H9 (cell line): Measurements from ENCODE around the gene SMO. TPM values are rescaled to one million over a fixed set of nuclear protein-coding genes. Genes with fewer than 3 reads are reported as not detected.
"Not testable (repeated sequence)": the region's sequence is repeated elsewhere in the genome, so short reads cannot be mapped to it uniquely, and the experiment has no call there.

Source experiments
- DNase-seq: peaks from one replicate; pipeline ENCODE4 v3.0.0-alpha.2; 2017
- H2AFZ ChIP-seq: one replicate; pipeline ENCODE4 v1.6.1; 2013; ENCODE audit warnings: mild to moderate bottlenecking, low read length, control low read depth, moderate library complexity
- H2AK5ac ChIP-seq: 2 replicates; pipeline ENCODE4 v1.6.1; 2013; ENCODE audit warnings: low read length, control low read depth, mixed read lengths; ENCODE audit not compliant: insufficient read length
- H2BK120ac ChIP-seq: one replicate; pipeline ENCODE4 v1.6.1; 2013; ENCODE audit warnings: low read depth, mild to moderate bottlenecking, low read length, control low read depth, inconsistent platforms; ENCODE audit not compliant: poor library complexity, severe bottlenecking
- H2BK12ac ChIP-seq: 2 replicates; pipeline ENCODE4 v1.6.1; 2013; ENCODE audit warnings: low read length, control low read depth, mixed read lengths, low read depth; ENCODE audit not compliant: insufficient read length
- H2BK15ac ChIP-seq: 2 replicates; pipeline ENCODE4 v1.6.1; 2013; ENCODE audit warnings: low read depth, low read length, control low read depth
- H2BK20ac ChIP-seq: one replicate; pipeline ENCODE4 v1.6.1; 2013; ENCODE audit warnings: low read depth, mild to moderate bottlenecking, low read length, control low read depth, inconsistent platforms; ENCODE audit not compliant: poor library complexity, severe bottlenecking
- H2BK5ac ChIP-seq: 2 replicates; pipeline ENCODE4 v1.6.1; 2013; ENCODE audit warnings: low read length, control low read depth, mixed read lengths; ENCODE audit not compliant: insufficient read length
- H3K14ac ChIP-seq: 2 replicates; pipeline ENCODE4 v1.6.1; 2013; ENCODE audit warnings: low read length, control low read depth; ENCODE audit not compliant: insufficient read depth
- H3K18ac ChIP-seq: 2 replicates; pipeline ENCODE4 v1.6.1; 2013; ENCODE audit warnings: low read depth, mild to moderate bottlenecking, mixed read lengths, low read length, control low read depth; ENCODE audit not compliant: insufficient read length
- H3K23ac ChIP-seq: 2 replicates; pipeline ENCODE4 v1.6.1; 2013; ENCODE audit warnings: low read length, control low read depth, mixed read lengths, low read depth; ENCODE audit not compliant: insufficient read length
- H3K23me2 ChIP-seq: 2 replicates; pipeline ENCODE4 v1.6.1; 2013; ENCODE audit warnings: low read depth, mild to moderate bottlenecking, mixed read lengths, low read length, control low read depth; ENCODE audit not compliant: insufficient read length, poor library complexity, severe bottlenecking
- H3K27ac ChIP-seq: 2 replicates; pipeline ENCODE4 v1.5.1; 2013; ENCODE audit warnings: low read length, control low read depth, mixed read lengths, low read depth; ENCODE audit not compliant: insufficient read length
- H3K27me3 ChIP-seq: 2 replicates; pipeline ENCODE4 v1.6.1; 2013; ENCODE audit warnings: low read length, control low read depth, inconsistent platforms; ENCODE audit not compliant: insufficient read depth
- H3K4ac ChIP-seq: 2 replicates; pipeline ENCODE4 v1.6.1; 2013; ENCODE audit warnings: low read depth, mild to moderate bottlenecking, control low read depth, inconsistent platforms, low read length, moderate library complexity
- H3K4me1 ChIP-seq: 2 replicates; pipeline ENCODE4 v1.6.1; 2013; ENCODE audit warnings: low read length, control low read depth, inconsistent platforms; ENCODE audit not compliant: insufficient read depth
- H3K4me2 ChIP-seq: 2 replicates; pipeline ENCODE4 v1.6.1; 2013; ENCODE audit warnings: low read length, control low read depth, mixed read lengths; ENCODE audit not compliant: insufficient read length, insufficient read depth
- H3K56ac ChIP-seq: 2 replicates; pipeline ENCODE4 v1.6.1; 2013; ENCODE audit warnings: low read depth, mild to moderate bottlenecking, mixed read lengths, low read length, control low read depth; ENCODE audit not compliant: insufficient read length
- H3K79me1 ChIP-seq: 2 replicates; pipeline ENCODE4 v1.6.1; 2013; ENCODE audit warnings: low read depth, mild to moderate bottlenecking, moderate library complexity, low read length, control low read depth, inconsistent platforms; ENCODE audit not compliant: insufficient read depth, poor library complexity, severe bottlenecking
- H3K79me2 ChIP-seq: 2 replicates; pipeline ENCODE4 v1.6.1; 2013; ENCODE audit warnings: low read length, control low read depth, inconsistent platforms; ENCODE audit not compliant: insufficient read depth
- H3K9ac ChIP-seq: 2 replicates; pipeline ENCODE4 v1.6.1; 2013; ENCODE audit warnings: low read length, control low read depth, mixed read lengths; ENCODE audit not compliant: insufficient read length; ENCODE audit errors: extremely low read depth
- H3K9me3 ChIP-seq: one replicate; pipeline ENCODE4 v1.6.1; 2013; ENCODE audit warnings: low read depth, low read length, inconsistent platforms; ENCODE audit not compliant: control insufficient read depth
- H3T11ph ChIP-seq: one replicate; pipeline ENCODE4 v1.6.1; 2013; ENCODE audit warnings: mild to moderate bottlenecking, low read length, control low read depth, inconsistent platforms
- H4K20me1 ChIP-seq: one replicate; pipeline ENCODE4 v1.6.1; 2013; ENCODE audit not compliant: control insufficient read depth, insufficient read length, insufficient read depth
- H4K5ac ChIP-seq: 2 replicates; pipeline ENCODE4 v1.6.1; 2013; ENCODE audit warnings: low read depth, mild to moderate bottlenecking, mixed read lengths, low read length, control low read depth; ENCODE audit not compliant: insufficient read length
- H4K8ac ChIP-seq: replicated peaks from 2 replicates; pipeline ENCODE4 v1.6.1; 2013; ENCODE audit warnings: low read length, control low read depth, mixed read lengths, low read depth; ENCODE audit not compliant: insufficient read length
- H4K91ac ChIP-seq: 2 replicates; pipeline ENCODE4 v1.6.1; 2013; ENCODE audit warnings: low read depth, mild to moderate bottlenecking, moderate library complexity, mixed read lengths, low read length, control low read depth; ENCODE audit not compliant: insufficient read length
- H3K27ac Mint-ChIP-seq, 3 experiments: 2 replicates in 2 of 3; 3 replicates in 1 of 3; pipeline ENCODE4 v1.8.0; 2020 to 2021; ENCODE audit warnings: mixed read lengths in 3 of 3, mild to moderate bottlenecking in 1 of 3, moderate library complexity in 1 of 3
- H3K27me3 Mint-ChIP-seq: 2 replicates; pipeline ENCODE4 v1.8.0; 2021; ENCODE audit warnings: low read depth, mild to moderate bottlenecking, moderate library complexity, mixed read lengths
- H3K36me3 Mint-ChIP-seq, 3 experiments: 2 replicates in 2 of 3; 3 replicates in 1 of 3; pipeline ENCODE4 v1.8.0; 2020 to 2021; ENCODE audit warnings: low read depth in 3 of 3, mixed read lengths in 3 of 3; ENCODE audit not compliant: insufficient read depth in 1 of 3
- H3K4me1 Mint-ChIP-seq, 2 experiments: 2 replicates each; pipeline ENCODE4 v1.8.0; 2020; ENCODE audit warnings: mixed read lengths in 2 of 2
- H3K4me3 Mint-ChIP-seq, 2 experiments: 2 replicates in 1 of 2; 3 replicates in 1 of 2; pipeline ENCODE4 v1.8.0; 2020 to 2021; ENCODE audit warnings: mild to moderate bottlenecking in 2 of 2, mixed read lengths in 2 of 2, moderate library complexity in 1 of 2
- H3K9me3 Mint-ChIP-seq, 2 experiments: 2 replicates in 1 of 2; 3 replicates in 1 of 2; pipeline ENCODE4 v1.8.0; 2020; ENCODE audit warnings: mild to moderate bottlenecking in 2 of 2, mixed read lengths in 2 of 2, moderate library complexity in 1 of 2
- WGBS: extraction: QIAGEN DNeasy Blood & Tissue Kit; methylation state at CpG from one replicate; pipeline ENCODE4 v1.1.7; 2013; ENCODE audit warnings: missing lambda C conversion rate, low lambda C conversion rate, mixed read lengths; ENCODE audit not compliant: insufficient read length; ENCODE audit errors: extremely low coverage; 5-methylcytosine and 5-hydroxymethylcytosine counted together
- total RNA-seq: library from RNA; stranded (reverse); gene quantifications from 2 replicates; pipeline ENCODE4 v1.2.1, GENCODE V29; 2021

The SMO gene
- total RNA-seq, 1 experiment from 2014 or later, result 66.8 TPM

- not testable (repeated sequence) for H3K27me3 Mint-ChIP-seq, H3K4me3 Mint-ChIP-seq, H3K14ac ChIP-seq, H3K4me1 ChIP-seq, H2BK12ac ChIP-seq, H3K56ac ChIP-seq, H2BK120ac ChIP-seq, H2BK20ac ChIP-seq, H3K9me3 ChIP-seq, H3K27ac ChIP-seq, H2AFZ ChIP-seq, H3K4me1 Mint-ChIP-seq, H3K23me2 ChIP-seq, H3K79me1 ChIP-seq, H3K27me3 ChIP-seq, H4K20me1 ChIP-seq, DNase-seq, H3K18ac ChIP-seq, H2BK5ac ChIP-seq, H4K5ac ChIP-seq, H3K4me2 ChIP-seq, H2BK15ac ChIP-seq, H3K4ac ChIP-seq, H3K79me2 ChIP-seq, H2AK5ac ChIP-seq, H4K91ac ChIP-seq, H3K23ac ChIP-seq, H3T11ph ChIP-seq, H3K9ac ChIP-seq, H4K8ac ChIP-seq
- WGBS, result no CpG with 5 or more reads among the region's 34 CpGs
- Mint-ChIP-seq H3K27ac (peak overlapping the region in 1 of 3 experiments; percentile 52; a peak in 1 of 7 replicates), H3K36me3 (peaks cover 23 to 39% (median 36%) of the 10 kb centered on the region in 3 experiments), H3K9me3 (peaks cover 22 to 27% of the 10 kb centered on the region in 2 experiments)
These were observed 27.8 kb downstream of the SMO start for GRCh38 chr7:129216101-129216715.

- H3K4ac ChIP-seq, H3K9ac ChIP-seq, H2BK120ac ChIP-seq, H3K27ac ChIP-seq, H3K9me3 ChIP-seq, H3T11ph ChIP-seq, H2BK12ac ChIP-seq, H3K79me1 ChIP-seq, H2AFZ ChIP-seq, H3K27me3 ChIP-seq, H3K4me2 ChIP-seq, H4K5ac ChIP-seq, H3K23me2 ChIP-seq, H3K27me3 Mint-ChIP-seq, H3K18ac ChIP-seq, H3K23ac ChIP-seq, H3K14ac ChIP-seq, H2BK5ac ChIP-seq, H3K4me1 ChIP-seq, H2BK20ac ChIP-seq, H3K56ac ChIP-seq, H4K20me1 ChIP-seq, H3K79me2 ChIP-seq, H3K27ac Mint-ChIP-seq, H2AK5ac ChIP-seq, H4K8ac ChIP-seq, H3K4me1 Mint-ChIP-seq, H2BK15ac ChIP-seq, H4K91ac ChIP-seq, DNase-seq: not testable (repeated sequence)
- no CpG with 5 or more reads among the region's 8 CpGs for WGBS
- peaks cover 22 to 27% of the 10 kb centered on the region in 2 experiments for H3K9me3 Mint-ChIP-seq
- H3K4me3 Mint-ChIP-seq, result peak overlapping the region in 1 of 2 experiments; percentile 32; a peak in 1 of 5 replicates
- H3K36me3 Mint-ChIP-seq, result peaks cover 18 to 32% (median 29%) of the 10 kb centered on the region in 3 experiments
These were observed 28.5 kb downstream of the SMO start for GRCh38 chr7:129216821-129217416.
